ENCODE data around the gene SIPA1L3. TPM values are rescaled to one million over a fixed set of nuclear protein-coding genes. Genes with fewer than 3 reads are reported as not detected.

The SIPA1L3 gene
- total and polyA plus RNA-seq, 2 of the 13 experiments (the other 11 are each of a cell fraction or from before 2014, with no cell fraction given): 5.5 to 7.7 TPM

DNA sequence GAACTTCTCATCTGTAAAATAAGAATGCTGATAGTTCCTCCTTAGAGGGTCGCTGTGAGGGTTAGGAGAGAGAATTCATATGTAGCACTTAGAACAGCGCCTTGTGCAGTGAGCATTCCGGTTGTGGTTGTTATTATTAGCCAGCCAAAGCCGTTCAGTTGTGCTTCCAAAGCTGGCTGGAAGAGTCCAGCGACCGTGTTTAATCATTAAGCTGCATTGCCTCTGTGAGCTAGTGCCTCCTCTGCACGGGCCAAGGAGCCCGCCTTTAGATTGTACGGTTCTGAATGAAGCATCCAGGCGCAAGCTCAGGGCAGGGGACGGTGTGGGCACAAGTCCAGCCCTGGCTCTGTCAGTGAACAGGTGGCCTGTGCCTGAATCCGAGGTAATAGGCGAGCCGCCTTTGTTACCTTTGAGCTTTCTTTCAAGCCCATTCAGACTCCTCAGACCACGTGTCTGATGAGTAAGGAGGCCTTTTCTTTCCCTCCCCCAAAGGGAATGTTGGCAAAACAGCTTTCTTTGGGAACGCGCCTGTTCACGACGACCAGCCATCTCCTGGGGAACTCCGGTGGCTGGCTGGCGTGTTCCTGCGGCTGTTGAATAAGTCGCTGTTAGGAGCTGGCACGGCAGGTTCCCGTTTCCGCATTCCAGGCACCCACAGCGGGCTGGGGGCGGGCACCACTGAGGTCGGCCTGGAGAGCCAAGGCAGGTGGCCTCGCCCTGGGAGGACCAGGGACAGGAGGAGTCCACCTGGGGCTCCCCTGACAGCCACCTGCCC is 25.1 kb downstream of the SIPA1L3 start (continued):
- TF ChIP-seq YY1 (IDR thresholded peaks at IDR 0.05; ENCODE audit: insufficient read depth, insufficient replicate concordance, low read depth, low read length): no peak
- TF ChIP-seq, protein P1, sequence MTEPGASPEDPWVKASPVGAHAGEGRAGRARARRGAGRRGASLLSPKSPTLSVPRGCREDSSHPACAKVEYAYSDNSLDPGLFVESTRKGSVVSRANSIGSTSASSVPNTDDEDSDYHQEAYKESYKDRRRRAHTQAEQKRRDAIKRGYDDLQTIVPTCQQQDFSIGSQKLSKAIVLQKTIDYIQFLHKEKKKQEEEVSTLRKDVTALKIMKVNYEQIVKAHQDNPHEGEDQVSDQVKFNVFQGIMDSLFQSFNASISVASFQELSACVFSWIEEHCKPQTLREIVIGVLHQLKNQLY (CRISPR knock-in tag; IDR thresholded peaks at IDR 0.05): no peak
- TF ChIP-seq ZNF598 (CRISPR knock-in tag; IDR thresholded peaks at IDR 0.05; ENCODE audit: borderline replicate concordance): peak; percentile 86; the same call in 1 of the 2 replicates
- TF ChIP-seq ZMYM2 (CRISPR knock-in tag; IDR thresholded peaks at IDR 0.05): no peak
- peak; percentile 55 for TF ChIP-seq BHLHE40 (IDR thresholded peaks at IDR 0.05; ENCODE audit: low read length)
- peak; percentile 89; the same call in 1 of the 2 replicates for TF ChIP-seq ZNF619 (CRISPR knock-in tag; IDR thresholded peaks at IDR 0.05)
- peak; percentile 36; the same call in 1 of the 2 replicates for TF ChIP-seq JUND (CRISPR knock-in tag; IDR thresholded peaks at IDR 0.05)
- TF ChIP-seq, protein P2, sequence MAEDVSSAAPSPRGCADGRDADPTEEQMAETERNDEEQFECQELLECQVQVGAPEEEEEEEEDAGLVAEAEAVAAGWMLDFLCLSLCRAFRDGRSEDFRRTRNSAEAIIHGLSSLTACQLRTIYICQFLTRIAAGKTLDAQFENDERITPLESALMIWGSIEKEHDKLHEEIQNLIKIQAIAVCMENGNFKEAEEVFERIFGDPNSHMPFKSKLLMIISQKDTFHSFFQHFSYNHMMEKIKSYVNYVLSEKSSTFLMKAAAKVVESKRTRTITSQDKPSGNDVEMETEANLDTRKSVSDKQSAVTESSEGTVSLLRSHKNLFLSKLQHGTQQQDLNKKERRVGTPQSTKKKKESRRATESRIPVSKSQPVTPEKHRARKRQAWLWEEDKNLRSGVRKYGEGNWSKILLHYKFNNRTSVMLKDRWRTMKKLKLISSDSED (CRISPR knock-in tag; IDR thresholded peaks at IDR 0.05): no peak
- TF ChIP-seq ZNF329 (CRISPR knock-in tag; IDR thresholded peaks at IDR 0.05; ENCODE audit: low read depth): no peak
- TF ChIP-seq ZNF792 (CRISPR knock-in tag; IDR thresholded peaks at IDR 0.05): no peak
- peak; percentile 73 for TF ChIP-seq RBM39 (IDR thresholded peaks at IDR 0.05; ENCODE audit: low read depth, low read length, poor library complexity, severe bottlenecking)
- TF ChIP-seq ZNF777 (CRISPR knock-in tag; IDR thresholded peaks at IDR 0.05): no peak
- no peak for TF ChIP-seq ZSCAN22 (CRISPR knock-in tag; IDR thresholded peaks at IDR 0.05)
- TF ChIP-seq, protein P3, sequence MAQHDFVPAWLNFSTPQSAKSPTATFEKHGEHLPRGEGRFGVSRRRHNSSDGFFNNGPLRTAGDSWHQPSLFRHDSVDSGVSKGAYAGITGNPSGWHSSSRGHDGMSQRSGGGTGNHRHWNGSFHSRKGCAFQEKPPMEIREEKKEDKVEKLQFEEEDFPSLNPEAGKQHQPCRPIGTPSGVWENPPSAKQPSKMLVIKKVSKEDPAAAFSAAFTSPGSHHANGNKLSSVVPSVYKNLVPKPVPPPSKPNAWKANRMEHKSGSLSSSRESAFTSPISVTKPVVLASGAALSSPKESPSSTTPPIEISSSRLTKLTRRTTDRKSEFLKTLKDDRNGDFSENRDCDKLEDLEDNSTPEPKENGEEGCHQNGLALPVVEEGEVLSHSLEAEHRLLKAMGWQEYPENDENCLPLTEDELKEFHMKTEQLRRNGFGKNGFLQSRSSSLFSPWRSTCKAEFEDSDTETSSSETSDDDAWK (CRISPR knock-in tag; IDR thresholded peaks at IDR 0.05): no peak
- TF ChIP-seq, protein P4, sequence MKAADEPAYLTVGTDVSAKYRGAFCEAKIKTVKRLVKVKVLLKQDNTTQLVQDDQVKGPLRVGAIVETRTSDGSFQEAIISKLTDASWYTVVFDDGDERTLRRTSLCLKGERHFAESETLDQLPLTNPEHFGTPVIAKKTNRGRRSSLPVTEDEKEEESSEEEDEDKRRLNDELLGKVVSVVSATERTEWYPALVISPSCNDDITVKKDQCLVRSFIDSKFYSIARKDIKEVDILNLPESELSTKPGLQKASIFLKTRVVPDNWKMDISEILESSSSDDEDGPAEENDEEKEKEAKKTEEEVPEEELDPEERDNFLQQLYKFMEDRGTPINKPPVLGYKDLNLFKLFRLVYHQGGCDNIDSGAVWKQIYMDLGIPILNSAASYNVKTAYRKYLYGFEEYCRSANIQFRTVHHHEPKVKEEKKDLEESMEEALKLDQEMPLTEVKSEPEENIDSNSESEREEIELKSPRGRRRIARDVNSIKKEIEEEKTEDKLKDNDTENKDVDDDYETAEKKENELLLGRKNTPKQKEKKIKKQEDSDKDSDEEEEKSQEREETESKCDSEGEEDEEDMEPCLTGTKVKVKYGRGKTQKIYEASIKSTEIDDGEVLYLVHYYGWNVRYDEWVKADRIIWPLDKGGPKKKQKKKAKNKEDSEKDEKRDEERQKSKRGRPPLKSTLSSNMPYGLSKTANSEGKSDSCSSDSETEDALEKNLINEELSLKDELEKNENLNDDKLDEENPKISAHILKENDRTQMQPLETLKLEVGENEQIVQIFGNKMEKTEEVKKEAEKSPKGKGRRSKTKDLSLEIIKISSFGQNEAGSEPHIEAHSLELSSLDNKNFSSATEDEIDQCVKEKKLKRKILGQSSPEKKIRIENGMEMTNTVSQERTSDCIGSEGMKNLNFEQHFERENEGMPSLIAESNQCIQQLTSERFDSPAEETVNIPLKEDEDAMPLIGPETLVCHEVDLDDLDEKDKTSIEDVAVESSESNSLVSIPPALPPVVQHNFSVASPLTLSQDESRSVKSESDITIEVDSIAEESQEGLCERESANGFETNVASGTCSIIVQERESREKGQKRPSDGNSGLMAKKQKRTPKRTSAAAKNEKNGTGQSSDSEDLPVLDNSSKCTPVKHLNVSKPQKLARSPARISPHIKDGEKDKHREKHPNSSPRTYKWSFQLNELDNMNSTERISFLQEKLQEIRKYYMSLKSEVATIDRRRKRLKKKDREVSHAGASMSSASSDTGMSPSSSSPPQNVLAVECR (CRISPR knock-in tag; IDR thresholded peaks at IDR 0.05; ENCODE audit: borderline replicate concordance): peak; percentile 86; the same call in 1 of the 2 replicates
- no peak for TF ChIP-seq ZNF30 (CRISPR knock-in tag; IDR thresholded peaks at IDR 0.05)
- TF ChIP-seq SAP130 (CRISPR knock-in tag; IDR thresholded peaks at IDR 0.05; ENCODE audit: low read depth): peak; percentile 87
- TF ChIP-seq KDM2A (CRISPR knock-in tag; IDR thresholded peaks at IDR 0.05; ENCODE audit: borderline replicate concordance, low read depth): peak; percentile 48; the same call in 1 of the 2 replicates
- TF ChIP-seq ZNF720 (CRISPR knock-in tag; IDR thresholded peaks at IDR 0.05): 0 out of 2 replicates have a peak, but pooled peaks have one; percentile 15
- TF ChIP-seq, protein P5, sequence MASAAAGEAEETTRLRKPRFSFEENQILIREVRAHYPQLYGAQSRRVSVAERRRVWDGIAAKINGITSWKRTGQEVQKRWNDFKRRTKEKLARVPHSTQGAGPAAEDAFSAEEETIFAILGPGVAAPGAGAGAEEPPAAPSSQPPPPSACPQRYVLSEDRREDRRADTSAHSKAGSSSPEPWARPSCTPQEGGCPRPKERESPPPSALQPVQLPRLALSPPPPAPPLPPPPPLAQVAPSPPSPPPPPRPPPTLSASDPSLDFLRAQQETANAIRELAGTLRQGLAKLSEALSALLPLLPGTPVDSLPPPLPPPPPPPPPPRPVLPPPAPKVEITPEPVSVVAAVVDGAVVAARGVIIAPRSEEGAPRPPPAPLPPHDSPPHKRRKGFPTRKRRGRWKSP (CRISPR knock-in tag; IDR thresholded peaks at IDR 0.05): peak; percentile 66; the same call in 1 of the 2 replicates
- TF ChIP-seq RFXANK (CRISPR knock-in tag; IDR thresholded peaks at IDR 0.05): 0 out of 2 replicates have a peak, but pooled peaks have one; percentile 21
